Right lobe of liver (tissue), 4 donors: ENCODE results near the gene SNW1.

Experiments used
- CTCF ChIP-seq, 4 donors: fragments of 200-600 bp in 3 of 4; fragments of 450-650 bp in 1 of 4; IDR thresholded peaks; one replicate each; pipeline versions ENCODE4 v1.5.1 to v1.8.0; 2016 to 2022; ENCODE audit warnings: antibody characterized with exemption in 4 of 4, mild to moderate bottlenecking in 2 of 4
- POLR2A ChIP-seq: fragments of 450-650 bp; IDR thresholded peaks from one replicate; pipeline ENCODE4 v1.6.1; 2017; ENCODE audit warnings: antibody characterized with exemption, mild to moderate bottlenecking
- donor health status: DM: no; HTN: no; CAD: no.
- donor health status: DM: no; HTN: no; CAD: no.
- donor health status: DM: no; HTN: yes; CAD: no.

GRCh38 chr14:77707355-77707723 lies 53.6 kb downstream of the SNW1 start:
- TF ChIP-seq CTCF (IDR thresholded peaks at IDR 0.05) (peak in 3 of 4 donors; percentile 13 to 21 (median 14)), POLR2A (no peak)
